K562 (cell line): ENCODE results near the gene ARL8A. TPM values are rescaled to one million over a fixed set of nuclear protein-coding genes. Genes with fewer than 3 reads are reported as not detected.

Experiments
- ARID1B ChIP-seq: fragments of 450-650 bp; IDR thresholded peaks from 2 replicates; pipeline ENCODE4 v1.6.1; 2016; ENCODE audit warnings: antibody characterized with exemption, mild to moderate bottlenecking, inconsistent platforms
- BMI1 ChIP-seq: fragments of 150-350 bp; IDR thresholded peaks from 2 replicates; pipeline ENCODE4 v1.6.1; 2014; ENCODE audit warnings: low read length
- CBX1 ChIP-seq: sonication (generic); IDR thresholded peaks from 2 replicates; pipeline ENCODE4 v1.6.1; 2016; ENCODE audit warnings: antibody characterized with exemption, low read depth, mild to moderate bottlenecking
- DEAF1 ChIP-seq: fragments of 450-650 bp; formaldehyde crosslinking; IDR thresholded peaks from 2 replicates; pipeline ENCODE4 v1.4.0; 2020; ENCODE audit warnings: mild to moderate bottlenecking, moderate library complexity
- DMBX1 ChIP-seq: fragments of 250-450 bp; sonication (Bioruptor Pico); IDR thresholded peaks from 2 replicates; pipeline ENCODE4 v1.8.0; 2022; ENCODE audit warnings: inconsistent platforms, mild to moderate bottlenecking, moderate library complexity, borderline replicate concordance
- FOS ChIP-seq: IDR thresholded peaks from 3 replicates; pipeline ENCODE4 v1.6.1; 2011; ENCODE audit not compliant: insufficient read length; ENCODE audit errors: extremely low read depth
- HES1 ChIP-seq: fragments of 450-650 bp; IDR thresholded peaks from 2 replicates; pipeline ENCODE4 v1.6.1; 2016; ENCODE audit warnings: low read depth, mild to moderate bottlenecking, moderate library complexity
- KDM4B ChIP-seq, 2 experiments: fragments of 450-650 bp in 1 of 2; sonication (generic) in 1 of 2; IDR thresholded peaks; 2 replicates each; pipeline ENCODE4 v1.6.1; 2016 to 2017; ENCODE audit warnings: borderline replicate concordance in 2 of 2, antibody characterized with exemption in 1 of 2, low read depth in 1 of 2, mild to moderate bottlenecking in 1 of 2
- LEF1 ChIP-seq: fragments of 450-650 bp; IDR thresholded peaks from 2 replicates; pipeline ENCODE4 v1.6.1; 2016; ENCODE audit warnings: mild to moderate bottlenecking
- MYC ChIP-seq, 2 experiments: fragments of 250-450 bp in 1 of 2; sonication (Bioruptor Pico) in 1 of 2; IDR thresholded peaks; 2 replicates each; pipeline versions ENCODE4 v1.5.1 to v1.6.1; 2012 to 2021; ENCODE audit warnings: low read depth in 2 of 2, borderline replicate concordance in 1 of 2, improper control_type of control experiment in 1 of 2, low read length in 1 of 2, mild to moderate bottlenecking in 1 of 2, moderate library complexity in 1 of 2
- NRF1 ChIP-seq, 2 experiments: fragments of 450-650 bp; IDR thresholded peaks in 1 of 2; conservative IDR thresholded peaks in 1 of 2; 2 replicates each; pipeline ENCODE4 v1.6.1; 2014; ENCODE audit warnings: mild to moderate bottlenecking in 2 of 2
- POLR2B ChIP-seq: fragments of 450-650 bp; IDR thresholded peaks from 2 replicates; pipeline ENCODE4 v1.6.1; 2018; ENCODE audit warnings: low read depth; ENCODE audit not compliant: partially characterized antibody
- RB1 ChIP-seq: fragments of 450-650 bp; IDR thresholded peaks from 2 replicates; pipeline ENCODE4 v1.6.1; 2017; ENCODE audit warnings: low read depth, mild to moderate bottlenecking
- RHOXF2B ChIP-seq: fragments of 250-450 bp; sonication (Bioruptor Pico); conservative IDR thresholded peaks from 2 replicates; pipeline ENCODE4 v1.5.1; 2021
- SMARCB1 ChIP-seq: IDR thresholded peaks from 2 replicates; pipeline ENCODE4 v1.6.1; 2011; ENCODE audit warnings: improper control_type of control experiment, low read depth; ENCODE audit not compliant: insufficient read length
- SP1 ChIP-seq: sonication (generic); formaldehyde crosslinking; IDR thresholded peaks from 2 replicates; pipeline ENCODE4 v1.8.1; 2022; ENCODE audit warnings: mild to moderate bottlenecking, missing genetic modification reagents
- STAT6 ChIP-seq: sonication (generic); formaldehyde crosslinking; IDR thresholded peaks from 2 replicates; pipeline ENCODE4 v1.8.1; 2023; ENCODE audit warnings: mild to moderate bottlenecking, missing genetic modification reagents
- TAF7 ChIP-seq: fragments of 450-650 bp; IDR thresholded peaks from 2 replicates; pipeline ENCODE4 v1.6.1; 2016; ENCODE audit warnings: missing genetic modification characterization, missing compliant biosample characterization
- TEAD2 ChIP-seq: fragments of 450-650 bp; IDR thresholded peaks from 2 replicates; pipeline ENCODE4 v1.6.1; 2016; ENCODE audit warnings: missing genetic modification characterization, control low read depth, missing compliant biosample characterization
- TFAP4 ChIP-seq: sonication (generic); formaldehyde crosslinking; IDR thresholded peaks from 2 replicates; pipeline ENCODE4 v1.8.0; 2022; ENCODE audit warnings: missing genetic modification reagents, mild to moderate bottlenecking, moderate library complexity, borderline replicate concordance
- ZNF764 ChIP-seq: fragments of 250-450 bp; sonication (Bioruptor Pico); IDR thresholded peaks from 2 replicates; pipeline ENCODE4 v1.4.0; 2020; ENCODE audit warnings: low read depth, mild to moderate bottlenecking, moderate library complexity
- polyA plus RNA-seq, 8 experiments: library from polyadenylated mRNA; depleted of rRNA in 4 of 8; stranded (reverse) in 5 of 8; unstranded in 3 of 8; fragments of >200 nt; fragmentation: Nextera tagmentation in 2 of 8; fragmentation: Illumina TruSeq in 1 of 8; extraction: Ambion mirVana in 2 of 8; extraction: Trizol in 1 of 8; gene quantifications; 2 replicates each; pipeline versions ENCODE4 v1.2.1 to v1.2.3, GENCODE V29; 2011 to 2014; ENCODE audit warnings: inconsistent platforms in 1 of 8, missing spikeins in 1 of 8
- total RNA-seq, 7 experiments: library from RNA; depleted of rRNA in 6 of 7; stranded (reverse); fragments of >200 nt in 6 of 7; fragmentation: Illumina TruSeq in 2 of 7; extraction: Trizol in 2 of 7; gene quantifications; 2 replicates each; pipeline versions ENCODE4 v1.2.1 to v1.2.3, GENCODE V29; 2011 to 2021; ENCODE audit warnings: low replicate concordance in 1 of 7

Gene ARL8A
- total and polyA plus RNA-seq, 9 of the 15 experiments (the other 6 are each of a cell fraction or from before 2014, with no cell fraction given), result 0.17 to 27.3 (median 15.6) TPM

DNA sequence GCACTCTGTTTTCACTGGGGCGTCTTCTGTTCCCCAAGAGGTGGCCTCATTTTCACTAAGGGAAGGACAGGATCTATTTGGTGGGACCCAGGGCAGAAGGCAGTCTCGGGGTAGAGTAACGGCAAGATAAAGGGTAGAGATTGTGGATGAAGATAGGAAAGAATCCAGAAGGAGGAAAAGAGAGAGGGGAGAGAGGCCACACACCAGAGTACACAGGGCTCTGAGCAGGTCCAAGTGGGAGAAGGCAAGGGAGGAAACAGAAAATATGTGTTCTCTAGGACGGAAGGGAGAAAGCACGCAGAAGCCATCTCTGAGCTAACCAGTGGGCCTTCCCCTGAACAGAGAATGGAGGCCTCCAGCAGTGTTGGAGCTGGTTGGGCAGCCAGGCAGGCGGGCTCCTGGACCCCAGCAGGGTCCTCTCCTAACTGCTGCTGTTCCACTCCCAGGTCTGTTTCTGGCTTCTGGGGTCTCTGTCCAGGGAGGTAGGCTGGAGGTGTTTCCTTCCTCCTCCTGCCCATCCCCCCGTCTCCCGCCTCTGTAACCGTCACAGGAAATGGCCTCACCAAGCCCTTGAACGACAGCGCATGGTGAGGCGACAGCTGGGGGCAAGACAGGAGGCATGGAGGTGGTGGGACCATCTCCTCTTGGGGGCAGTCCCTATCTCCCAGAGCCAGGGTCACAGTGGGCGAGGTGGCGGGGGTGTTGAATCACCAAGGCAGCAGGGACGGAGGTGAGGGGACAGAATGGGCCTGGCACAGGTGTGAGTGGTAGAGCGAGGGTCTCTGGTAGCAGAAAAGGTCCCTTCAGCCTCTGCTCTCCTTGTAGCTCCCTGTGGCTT, 15.2 kb upstream of the ARL8A start (continued):
- TF ChIP-seq DEAF1 (CRISPR knock-in tag), result no peak
- TF ChIP-seq BMI1, result no peak
- peak; percentile 33 for TF ChIP-seq SP1 (CRISPR knock-in tag)
- TF ChIP-seq DMBX1, result peak; percentile 87; the same call in 1 of the 2 replicates
- TF ChIP-seq ARID1B, result peak; percentile 48
- TF ChIP-seq TEAD2 (tag), result no peak
- TF ChIP-seq ZNF764 (CRISPR knock-in tag), result no peak
- TF ChIP-seq KDM4B (IDR thresholded peaks at IDR 0.05; ENCODE audit: borderline replicate concordance in 2 of 2, low read depth in 1 of 2), result 0 out of 4 replicates have a peak, but pooled peaks of 1 of the 2 experiments have one; percentile 23
- peak; percentile 77 for TF ChIP-seq TAF7 (tag)
- no peak for TF ChIP-seq RHOXF2B (CRISPR knock-in tag)
- no peak for TF ChIP-seq SMARCB1
- TF ChIP-seq HES1, result no peak
- peak; percentile 83 for TF ChIP-seq POLR2B
- no peak for TF ChIP-seq FOS
- TF ChIP-seq STAT6 (CRISPR knock-in tag), result no peak
- TF ChIP-seq LEF1, result peak; percentile 58; the same call in 1 of the 2 replicates
- TF ChIP-seq TFAP4, result peak; percentile 83
- peak; percentile 63 for TF ChIP-seq RB1
- no peak; a peak in 2 of 4 replicates for TF ChIP-seq NRF1 (conservative IDR thresholded peaks at IDR 0.05 in 1 of 2, IDR thresholded peaks at IDR 0.05 in 1 of 2)
- TF ChIP-seq CBX1, result 0 out of 2 replicates have a peak, but pooled peaks have one; percentile 13
- peak; percentile 82 for TF ChIP-seq MYC (IDR thresholded peaks at IDR 0.05; ENCODE audit: low read depth, low read length)
- TF ChIP-seq MYC (CRISPR knock-in tag; IDR thresholded peaks at IDR 0.05; ENCODE audit: borderline replicate concordance, low read depth), result no peak; the same call in 1 of the 2 replicates
